Breast epithelium (tissue), 3 donors: ENCODE results near the gene CACNA1I.

Experiments used
- CTCF ChIP-seq, 3 donors: fragments of 450-650 bp; IDR thresholded peaks; one replicate each; pipeline ENCODE4 v1.5.1; 2016 to 2017; ENCODE audit warnings: antibody characterized with exemption in 3 of 3, mild to moderate bottlenecking in 3 of 3, moderate library complexity in 3 of 3
- POLR2A ChIP-seq: fragments of 450-650 bp; IDR thresholded peaks from one replicate; pipeline ENCODE4 v1.6.1; 2016; ENCODE audit warnings: antibody characterized with exemption, mild to moderate bottlenecking, moderate library complexity
- POLR2AphosphoS5 ChIP-seq, 3 donors: sonication (generic); formaldehyde crosslinking; IDR thresholded peaks; one replicate each; pipeline ENCODE4 v1.6.1; 2017; ENCODE audit warnings: antibody characterized with exemption in 3 of 3

DNA sequence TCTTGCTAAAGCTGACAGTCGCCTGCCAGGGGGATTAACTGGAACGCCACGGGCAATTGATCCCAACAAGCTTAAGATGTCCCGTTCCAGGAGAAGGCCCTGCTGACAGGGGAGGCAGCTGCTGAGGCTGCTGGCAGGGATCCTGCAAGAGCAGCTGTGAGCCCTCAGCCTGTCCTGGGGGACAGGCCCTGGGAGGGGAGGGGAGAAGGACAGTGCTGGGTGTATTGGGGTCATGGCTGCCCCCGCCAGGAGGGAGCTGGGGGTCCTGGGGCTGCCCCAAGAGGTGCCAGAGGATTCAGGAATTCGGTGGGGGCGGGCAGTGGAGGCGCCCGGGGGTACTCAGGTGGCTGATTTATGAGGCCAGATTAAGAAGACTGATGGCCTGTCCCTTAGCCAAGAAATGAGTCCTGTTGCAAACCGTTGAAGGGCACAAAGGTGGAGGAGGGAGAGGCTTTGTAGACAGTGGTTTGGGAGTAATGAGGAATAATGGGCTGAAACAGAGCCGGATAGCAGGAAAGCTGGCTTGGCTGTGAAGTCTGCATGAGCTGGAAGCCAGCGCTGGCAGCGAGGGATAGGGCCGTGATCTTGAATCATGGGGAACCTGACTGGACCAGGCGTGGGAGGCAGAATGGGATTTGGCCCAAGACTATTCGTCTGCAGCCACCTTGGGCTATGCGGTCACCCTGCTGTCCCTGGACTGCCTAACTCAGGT is 133.5 kb downstream of the CACNA1I start:
- no peak for TF ChIP-seq CTCF (IDR thresholded peaks at IDR 0.05)
- TF ChIP-seq POLR2A, result no peak
- no peak for TF ChIP-seq POLR2AphosphoS5 (IDR thresholded peaks at IDR 0.05)
